ENCODE data around the gene TSC22D3.

TSC22D3 gene

GRCh38 chrX:107755721-107756120, 19.9 kb downstream of the TSC22D3 start:
- Histone ChIP-seq H3K27ac (no peak overlapping the region), H3K36me3 (replicated peaks) (no peaks in the 10 kb centered on the region), H3K4me3 (ENCODE audit: low read depth, low read length) (no peak overlapping the region), H3K27me3 (replicated peaks) (no peaks in the 10 kb centered on the region)
- DNase-seq = no peak
- in situ Hi-C loops (cut with HindIII; ENCODE audit: low pct_ligation_motif_present, low sequenced_read_pairs) = no loop called here
- no peak for TF ChIP-seq CTCF (IDR thresholded peaks at IDR 0.05; ENCODE audit: low read depth, low read length, missing control alignments)

- no peaks in the 10 kb centered on the region for H3K27me3 ChIP-seq (replicated peaks)
- TF ChIP-seq CTCF (IDR thresholded peaks at IDR 0.05; ENCODE audit: low read depth, low read length, missing control alignments) = no peak
- H3K36me3 ChIP-seq (replicated peaks) = no peaks in the 10 kb centered on the region
- no peak for DNase-seq
- in situ Hi-C loops (cut with HindIII; ENCODE audit: low pct_ligation_motif_present, low sequenced_read_pairs) = no loop called here
- no peak overlapping the region for H3K27ac ChIP-seq
- H3K4me3 ChIP-seq (ENCODE audit: low read depth, low read length) = no peak overlapping the region
These were observed 22.4 kb downstream of the TSC22D3 start for GRCh38 chrX:107753187-107753586.

- no peaks in the 10 kb centered on the region for H3K27me3 ChIP-seq (replicated peaks)
- no peak overlapping the region for H3K4me3 ChIP-seq (ENCODE audit: low read depth, low read length)
- in situ Hi-C loops (cut with HindIII; ENCODE audit: low pct_ligation_motif_present, low sequenced_read_pairs) = no loop called here
- H3K27ac ChIP-seq = no peak overlapping the region
- no peak for TF ChIP-seq CTCF (IDR thresholded peaks at IDR 0.05; ENCODE audit: low read depth, low read length, missing control alignments)
- DNase-seq = no peak
- no peaks in the 10 kb centered on the region for H3K36me3 ChIP-seq (replicated peaks)
These were observed 22.9 kb downstream of the TSC22D3 start for GRCh38 chrX:107752714-107753113.

GRCh38 chrX:107752043-107752442, 23.5 kb downstream of the TSC22D3 start:
- H3K27me3 ChIP-seq (replicated peaks) = no peaks in the 10 kb centered on the region
- TF ChIP-seq CTCF (IDR thresholded peaks at IDR 0.05; ENCODE audit: low read depth, low read length, missing control alignments) = no peak
- H3K36me3 ChIP-seq (replicated peaks) = no peaks in the 10 kb centered on the region
- H3K27ac ChIP-seq = no peak overlapping the region
- DNase-seq = no peak
- in situ Hi-C loops (cut with HindIII; ENCODE audit: low pct_ligation_motif_present, low sequenced_read_pairs) = no loop called here
- no peak overlapping the region for H3K4me3 ChIP-seq (ENCODE audit: low read depth, low read length)

- Histone ChIP-seq H3K27me3 (replicated peaks) (no peaks in the 10 kb centered on the region), H3K27ac (no peak overlapping the region), H3K36me3 (replicated peaks) (no peaks in the 10 kb centered on the region), H3K4me3 (ENCODE audit: low read depth, low read length) (no peak overlapping the region)
- in situ Hi-C loops (cut with HindIII; ENCODE audit: low pct_ligation_motif_present, low sequenced_read_pairs) = no loop called here
- no peak for DNase-seq
- TF ChIP-seq CTCF (IDR thresholded peaks at IDR 0.05; ENCODE audit: low read depth, low read length, missing control alignments) = no peak
These were observed 24.6 kb downstream of the TSC22D3 start for GRCh38 chrX:107750861-107751445.

GRCh38 chrX:107750263-107750662, 25.3 kb downstream of the TSC22D3 start:
- Histone ChIP-seq H3K27me3 (replicated peaks) (no peaks in the 10 kb centered on the region), H3K36me3 (replicated peaks) (no peaks in the 10 kb centered on the region), H3K27ac (no peak overlapping the region), H3K4me3 (ENCODE audit: low read depth, low read length) (no peak overlapping the region)
- in situ Hi-C loops (cut with HindIII; ENCODE audit: low pct_ligation_motif_present, low sequenced_read_pairs) = no loop called here
- no peak for DNase-seq
- TF ChIP-seq CTCF (IDR thresholded peaks at IDR 0.05; ENCODE audit: low read depth, low read length, missing control alignments) = no peak

All from brain microvascular endothelial cell (primary cell).